ENCODE results near the gene RTP1.
"Not testable (repeated sequence)": the region's sequence is repeated elsewhere in the genome, so short reads cannot be mapped to it uniquely, and the experiment has no call there.

The RTP1 gene

GRCh38 chr3:187197335-187197649, at the start of gene RTP1:
RTP1 (plus strand) TSS chr3:187197486; CDS start chr3:187197516, 30 bp downstream.
- in situ Hi-C loops (cut with MboI; ENCODE audit: low sequenced_read_pairs) = no loop called here

DNA sequence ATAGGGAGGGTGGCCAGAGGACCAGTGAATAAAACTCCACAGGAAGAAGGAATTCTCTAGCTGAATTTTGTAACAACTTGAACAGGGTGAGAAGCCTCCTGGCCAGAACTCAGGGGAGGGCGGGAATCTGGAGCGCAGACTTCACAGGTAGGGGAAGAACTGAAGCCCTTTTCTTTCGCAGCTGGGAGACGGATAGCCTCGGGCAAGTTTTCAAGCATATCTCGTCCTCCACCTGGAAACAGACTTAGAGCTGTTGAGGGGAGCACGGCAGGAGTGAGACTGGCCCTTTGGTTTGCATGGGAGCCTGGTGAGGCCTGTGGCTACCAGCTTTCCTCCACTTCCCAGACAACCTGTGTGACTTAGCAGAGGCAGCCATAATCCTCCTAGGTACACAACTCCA, 47.1 kb upstream of the RTP1 start:
- in situ Hi-C loops (cut with MboI; ENCODE audit: low sequenced_read_pairs) = no loop called here

DNA sequence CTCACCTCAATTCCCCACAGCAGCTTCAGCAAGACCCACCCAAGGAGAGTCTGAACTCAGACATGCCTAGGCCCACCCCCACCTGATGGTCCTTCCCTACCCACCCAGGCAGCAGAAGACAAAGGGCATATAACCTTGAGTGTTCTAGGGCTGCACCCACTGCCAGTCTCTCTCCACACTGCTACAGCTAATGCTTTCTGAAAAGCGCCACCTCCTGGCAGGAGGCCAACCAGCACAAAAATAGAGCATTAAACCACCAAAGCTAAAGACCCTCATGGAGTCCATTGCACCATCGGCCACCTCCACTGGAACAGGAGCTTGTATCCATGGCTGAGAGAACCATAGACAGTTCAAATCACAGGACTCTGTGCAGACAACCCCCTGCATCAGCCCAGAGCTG, 46.7 kb upstream of the RTP1 start:
- in situ Hi-C loops (cut with MboI; ENCODE audit: low sequenced_read_pairs) = no loop called here

GRCh38 chr3:187161556-187161955, 35.7 kb upstream of the RTP1 start:
- in situ Hi-C loops (cut with MboI; ENCODE audit: low sequenced_read_pairs) = loop anchor here (10.0 kb wide), 1 partner anchor 317 kb away; the partner anchor contains the start of gene ADIPOQ

- in situ Hi-C loops (cut with MboI; ENCODE audit: low sequenced_read_pairs) = loop anchor here (10.0 kb wide), 1 partner anchor 318 kb away; the partner anchor contains the start of gene ADIPOQ
Measured at GRCh38 chr3:187162265-187162953, 34.9 kb upstream of the RTP1 start.

GRCh38 chr3:187165144-187165543, 32.1 kb upstream of the RTP1 start:
- in situ Hi-C loops (cut with MboI; ENCODE audit: low sequenced_read_pairs) = loop anchor here (10.0 kb wide), 1 partner anchor 320 kb away; the partner anchor contains the start of gene ADIPOQ

GRCh38 chr3:187166750-187167149, 30.5 kb upstream of the RTP1 start:
- in situ Hi-C loops (cut with MboI; ENCODE audit: low sequenced_read_pairs) = loop anchor here (10.0 kb wide), 1 partner anchor 322 kb away; the partner anchor contains the start of gene ADIPOQ

- in situ Hi-C loops (cut with MboI; ENCODE audit: low sequenced_read_pairs) = loop anchor here (10.0 kb wide), 1 partner anchor 323 kb away; the partner anchor contains the start of gene ADIPOQ
Measured at GRCh38 chr3:187167777-187168176, 29.5 kb upstream of the RTP1 start.

DNA sequence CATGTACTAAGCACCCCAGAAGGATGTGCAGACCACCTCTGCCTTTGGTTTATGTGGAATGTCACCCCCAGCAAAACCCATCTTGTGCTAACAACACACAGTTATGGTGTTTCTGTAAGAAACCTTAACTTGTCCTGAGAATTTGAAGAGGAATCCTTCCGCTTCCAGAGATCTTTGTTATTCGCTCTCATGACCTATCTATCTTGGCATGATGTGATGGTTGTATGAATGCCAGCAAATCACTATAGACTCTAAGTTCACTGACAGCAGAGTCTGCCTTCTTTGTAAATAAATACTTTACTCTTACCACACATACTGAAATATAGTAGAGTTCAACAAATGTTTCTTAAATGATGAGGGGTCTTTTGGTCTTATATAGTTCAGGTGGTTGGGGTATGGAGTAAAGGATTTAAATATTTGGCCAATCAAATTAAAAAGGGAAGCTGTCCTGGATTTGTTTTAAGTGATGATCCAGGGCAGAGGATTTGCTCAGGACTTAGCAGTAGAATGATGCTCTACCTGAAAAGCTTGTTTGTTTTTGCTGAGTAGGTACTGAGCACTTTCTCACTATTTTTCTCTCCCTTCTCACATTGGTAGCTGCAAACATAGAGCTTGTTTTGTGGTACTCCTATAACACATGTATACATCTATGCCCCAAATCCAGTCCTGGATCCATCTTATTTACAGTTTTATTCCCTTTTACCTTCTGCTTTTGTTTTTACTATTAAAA, 27.9 kb upstream of the RTP1 start:
- in situ Hi-C loops (cut with MboI; ENCODE audit: low sequenced_read_pairs) = loop anchor here (10.0 kb wide), 1 partner anchor 325 kb away; the partner anchor contains the start of gene ADIPOQ

DNA sequence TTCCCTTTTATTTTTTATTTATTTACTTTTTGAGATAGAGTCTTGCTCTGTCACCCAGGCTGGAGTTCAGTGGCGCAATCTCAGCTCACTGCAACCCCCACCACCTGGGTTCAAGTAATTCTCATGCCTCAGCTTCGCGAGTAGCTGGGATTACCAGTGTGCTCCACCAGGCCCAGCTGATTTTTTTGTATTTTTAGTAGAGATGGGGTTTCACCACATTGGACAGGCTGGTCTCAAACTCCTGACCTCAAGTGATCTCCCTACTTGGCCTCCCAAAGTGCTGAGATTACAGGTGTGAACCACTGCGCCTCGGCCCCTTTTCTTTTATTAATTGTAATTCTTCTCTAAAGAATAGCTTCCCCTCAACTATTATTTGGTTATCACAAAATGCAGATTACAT, 26.4 kb upstream of the RTP1 start:
- in situ Hi-C loops (cut with MboI; ENCODE audit: low sequenced_read_pairs) = not testable (repeated sequence)

DNA sequence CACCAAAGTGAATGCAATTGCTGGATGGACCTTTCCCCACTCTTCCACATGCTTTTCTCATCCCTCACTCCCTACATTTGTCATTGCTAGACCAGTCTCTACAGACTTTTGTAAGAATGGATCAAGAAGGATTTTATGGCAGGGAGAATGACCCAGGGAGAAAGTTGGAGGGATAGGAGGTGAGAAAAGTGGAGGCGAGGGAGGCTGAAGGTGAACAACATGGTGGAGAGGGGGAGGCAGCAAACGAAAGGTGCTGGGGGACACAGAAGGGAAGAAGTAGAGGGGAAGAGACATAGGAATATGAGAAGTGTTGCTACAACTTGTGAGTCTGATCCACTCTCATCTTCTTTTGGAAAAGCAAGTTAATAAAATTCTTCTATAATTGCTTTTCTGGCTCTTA, 24.4 kb upstream of the RTP1 start:
- in situ Hi-C loops (cut with MboI; ENCODE audit: low sequenced_read_pairs) = no loop called here

GRCh38 chr3:187181454-187182170, 15.7 kb upstream of the RTP1 start:
- in situ Hi-C loops (cut with MboI; ENCODE audit: low sequenced_read_pairs) = no loop called here

DNA sequence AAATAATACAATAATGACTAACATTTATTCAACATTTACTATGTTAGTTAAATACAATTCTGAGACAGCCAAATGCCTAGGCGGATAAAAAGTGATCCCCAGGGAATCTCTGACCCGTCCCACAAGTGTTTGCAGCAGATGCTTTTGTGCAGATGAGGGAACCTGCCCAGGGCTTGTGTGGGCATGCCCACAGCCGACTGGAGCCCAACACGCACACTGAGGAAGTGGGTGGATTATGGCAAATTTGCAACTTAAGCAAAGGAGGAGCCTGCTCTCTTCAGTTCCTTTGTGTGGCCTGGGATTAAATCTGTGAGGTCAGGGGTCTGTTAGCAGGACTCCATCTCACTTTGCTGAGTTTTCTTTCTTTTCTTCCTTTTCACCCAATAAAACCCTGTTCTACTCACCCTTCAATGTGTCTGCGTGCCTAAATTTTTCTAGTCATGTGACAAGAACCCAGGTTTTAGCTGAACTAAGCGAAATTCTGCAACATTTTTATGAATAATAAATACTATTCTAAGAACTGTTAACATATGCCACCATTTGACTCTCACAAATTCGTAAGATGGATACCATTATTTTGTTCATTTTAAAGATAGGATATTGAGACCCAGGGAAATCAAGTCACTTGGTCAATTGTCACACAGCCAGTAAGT, 13.9 kb upstream of the RTP1 start:
- in situ Hi-C loops (cut with MboI; ENCODE audit: low sequenced_read_pairs) = no loop called here

DNA sequence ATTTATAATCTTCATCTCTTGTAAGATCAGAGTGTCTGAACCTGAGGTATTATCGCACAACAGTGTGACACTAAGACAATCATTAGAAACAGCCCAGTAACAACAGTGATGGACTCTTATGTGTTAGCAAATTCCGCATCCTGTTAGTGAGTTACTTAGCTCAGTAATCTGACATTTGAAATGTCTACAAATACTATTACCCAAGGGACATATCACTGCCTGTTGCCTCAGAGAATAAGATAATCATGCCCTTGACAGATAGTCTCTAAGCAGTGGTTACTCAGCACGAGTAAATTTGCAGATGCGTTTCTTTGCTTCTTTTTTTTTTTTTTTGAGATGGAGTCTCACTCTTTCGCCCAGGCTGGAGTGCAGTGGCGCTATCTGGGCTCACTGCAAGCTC, 13.4 kb upstream of the RTP1 start:
- in situ Hi-C loops (cut with MboI; ENCODE audit: low sequenced_read_pairs) = no loop called here

- in situ Hi-C loops (cut with MboI; ENCODE audit: low sequenced_read_pairs) = no loop called here
Measured at GRCh38 chr3:187185759-187186158, 11.5 kb upstream of the RTP1 start.

DNA sequence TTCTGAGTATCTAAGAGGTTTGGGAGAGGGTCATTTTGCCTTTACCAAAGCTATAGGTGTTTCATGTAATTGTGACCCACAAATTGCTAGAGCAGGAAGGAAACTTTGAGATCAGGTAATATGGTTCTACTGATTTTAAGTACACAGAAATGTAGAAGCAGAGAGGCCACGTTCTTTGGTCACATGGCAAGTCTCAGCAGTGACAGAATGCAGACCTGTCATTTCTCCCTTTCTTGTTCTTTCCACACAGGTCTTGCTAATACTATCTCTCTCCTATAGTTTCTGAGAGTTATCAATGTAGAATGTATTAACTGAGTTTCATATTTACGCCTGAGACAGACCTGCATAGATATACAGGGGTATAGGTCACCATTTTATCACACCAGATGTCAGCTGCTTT, 10.9 kb upstream of the RTP1 start:
- in situ Hi-C loops (cut with MboI; ENCODE audit: low sequenced_read_pairs) = no loop called here

- in situ Hi-C loops (cut with MboI; ENCODE audit: low sequenced_read_pairs) = no loop called here
Measured at GRCh38 chr3:187186801-187187421, 10.4 kb upstream of the RTP1 start.

DNA sequence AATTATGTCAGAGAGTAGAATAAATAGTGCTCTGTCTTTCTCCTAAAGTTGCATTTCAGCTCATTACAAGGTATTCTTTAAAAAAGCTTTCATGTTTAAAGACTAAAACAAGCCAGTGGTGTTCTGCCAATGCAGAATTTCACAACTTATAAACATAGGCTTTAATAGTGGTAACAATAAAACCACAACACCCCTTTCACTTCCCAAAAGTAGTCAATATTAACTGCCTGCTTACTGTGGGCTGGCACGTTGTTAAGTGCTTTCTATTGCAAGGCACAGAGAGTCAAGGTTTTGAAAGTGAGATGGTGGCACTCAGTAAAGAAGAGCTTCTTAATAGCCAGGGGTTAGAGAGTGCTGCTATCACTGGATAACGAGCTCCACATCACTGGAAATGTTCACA, 8.4 kb upstream of the RTP1 start:
- in situ Hi-C loops (cut with MboI; ENCODE audit: low sequenced_read_pairs) = no loop called here

GRCh38 chr3:187191271-187191670, 6.0 kb upstream of the RTP1 start:
- in situ Hi-C loops (cut with MboI; ENCODE audit: low sequenced_read_pairs) = no loop called here

DNA sequence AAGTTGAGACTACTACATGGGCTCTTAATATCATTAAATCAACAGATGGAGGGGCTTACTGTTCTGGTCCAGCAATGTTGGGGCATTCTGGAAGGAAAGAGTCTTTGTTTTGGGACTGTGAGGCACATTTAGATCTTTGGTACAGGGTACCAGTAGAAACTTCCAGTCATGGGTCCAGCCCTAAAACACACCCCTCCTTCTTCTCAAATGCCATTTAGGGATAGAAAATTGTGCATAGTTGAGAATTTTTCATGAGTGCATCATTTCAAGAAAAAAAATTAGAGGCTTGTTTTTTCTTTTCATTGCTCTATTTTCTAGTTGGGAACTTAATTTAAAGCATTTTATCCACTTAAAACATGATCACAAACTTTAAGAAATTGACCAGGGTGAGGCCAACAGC, 4.1 kb upstream of the RTP1 start:
- in situ Hi-C loops (cut with MboI; ENCODE audit: low sequenced_read_pairs) = no loop called here
